ENCODE results near the gene CMTM8.
"Not testable (repeated sequence)": the region's sequence is repeated elsewhere in the genome, so short reads cannot be mapped to it uniquely, and the experiment has no call there.

DNA sequence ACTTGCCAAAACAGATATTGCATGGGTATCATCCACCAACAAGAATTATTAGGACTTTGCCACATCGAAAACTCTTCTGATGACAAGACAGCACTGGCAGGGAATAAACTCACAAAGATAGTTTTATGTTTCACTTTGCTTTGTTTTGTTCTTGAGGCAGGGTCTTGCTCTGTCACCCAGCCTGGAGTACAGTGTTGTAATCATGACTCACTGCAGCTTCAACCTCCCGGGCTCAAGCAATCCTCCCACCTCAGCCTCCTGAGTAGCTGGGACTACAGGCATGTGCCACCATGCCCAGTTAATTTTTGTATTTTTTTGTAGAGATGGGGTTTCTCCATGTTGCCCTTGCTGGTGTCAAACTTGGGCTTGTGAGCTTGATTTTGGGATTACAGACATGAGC, 151.1 kb downstream of the CMTM8 start:
- not testable (repeated sequence) for TF ChIP-seq POLR2AphosphoS5, POLR2A (IDR thresholded peaks at IDR 0.05)

Data from sigmoid colon (tissue), 4 donors.